Stimulated activated CD4-positive, alpha-beta T cell treated with anti-CD3 and anti-CD28 coated beads, TNF-alpha, amount 100 ng/mL, for 1 hour (primary cell): ENCODE data around the gene PTRH2.

Experiments
- DNase-seq, 3 donors: peaks; one replicate each; pipeline ENCODE4 v3.0.0-alpha.2; 2020; ENCODE audit warnings: low read depth in 3 of 3, low spot score in 1 of 3

The PTRH2 gene

DNA sequence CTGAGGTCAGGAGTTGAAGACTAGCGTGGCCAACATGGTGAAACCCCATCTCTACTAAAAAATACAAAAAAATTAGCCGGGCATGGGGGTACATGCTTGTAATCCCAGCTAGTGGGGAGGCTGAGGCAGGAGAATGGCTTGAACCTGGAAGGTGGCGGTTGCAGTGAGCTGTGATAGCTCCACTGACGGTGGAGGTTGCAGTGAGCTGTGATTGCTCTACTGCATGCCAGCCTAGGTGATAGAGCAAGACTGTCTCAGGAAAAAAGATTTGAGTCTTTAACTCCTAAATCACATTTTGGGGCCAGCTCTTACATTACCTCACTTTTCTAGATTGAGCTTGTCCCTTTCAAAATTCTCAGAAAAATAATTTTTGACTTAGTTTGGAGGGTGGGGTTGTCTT lies 15.4 kb upstream of the PTRH2 start:
- DNase-seq = no peak

- DNase-seq = no peak
Measured at GRCh38 chr17:59719526-59719925, 12.3 kb upstream of the PTRH2 start.

GRCh38 chr17:59716427-59716826 lies 9.2 kb upstream of the PTRH2 start:
- no peak for DNase-seq

DNA sequence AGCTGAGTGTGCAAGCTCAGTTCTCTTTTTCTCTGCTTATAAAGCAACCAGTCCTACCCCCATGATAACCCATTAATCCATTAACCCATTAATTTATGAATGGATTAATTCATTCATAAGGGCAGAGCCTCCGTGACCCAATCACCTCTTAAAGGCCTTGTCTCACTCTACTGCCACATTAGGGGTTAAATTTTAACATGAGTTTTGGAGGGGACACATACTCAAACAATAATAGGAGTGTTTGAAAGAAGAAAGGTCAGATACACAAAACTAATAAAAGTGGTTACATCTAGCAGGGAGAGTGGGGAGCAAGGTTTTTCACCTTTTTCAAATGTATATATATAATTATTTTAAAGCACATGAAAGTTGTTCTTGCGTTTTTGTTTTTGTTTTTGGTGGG lies 7.0 kb upstream of the PTRH2 start:
- no peak for DNase-seq

DNA sequence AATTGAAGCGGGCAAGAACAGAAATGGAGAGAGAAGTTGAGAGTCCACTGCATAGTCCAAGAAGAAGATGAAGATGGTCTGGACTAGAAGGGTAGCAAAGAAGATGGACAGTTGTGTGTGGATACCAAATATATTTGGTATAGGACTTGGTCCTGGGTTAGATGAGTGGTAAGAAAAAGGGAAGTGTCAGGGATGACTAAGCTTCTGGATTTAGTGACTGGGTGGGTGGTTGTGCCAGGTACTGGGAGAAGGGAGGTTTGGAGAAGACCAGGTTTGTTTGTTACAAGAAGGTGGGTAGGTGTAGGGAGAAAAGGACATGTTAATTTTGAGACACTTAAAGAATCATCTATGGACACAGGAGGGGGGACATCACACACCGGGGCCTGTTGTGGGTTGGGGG lies 5.6 kb upstream of the PTRH2 start:
- DNase-seq = no peak

DNA sequence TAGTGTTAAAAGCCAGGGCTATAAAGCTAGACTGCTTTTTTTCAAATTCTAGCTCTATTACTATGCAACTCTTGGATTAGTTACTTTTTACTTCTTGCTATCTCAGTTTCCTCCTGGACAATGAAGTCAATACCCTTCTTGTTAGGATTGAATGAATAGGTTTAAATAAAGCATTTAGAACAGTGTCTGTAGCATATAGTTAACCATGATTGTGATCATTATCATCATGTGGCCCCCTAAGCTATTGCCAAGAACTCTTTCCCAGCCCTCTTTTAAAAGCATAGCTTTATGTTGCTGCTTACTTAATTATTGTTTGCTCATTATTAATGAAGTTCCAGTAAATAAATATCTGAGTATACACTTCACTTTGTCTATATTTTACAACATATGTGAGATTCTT lies 4.7 kb upstream of the PTRH2 start:
- no peak for DNase-seq

- no peak for DNase-seq
Measured at GRCh38 chr17:59707971-59708430, 771 bp upstream of the PTRH2 start.

- no peak for DNase-seq
Measured at GRCh38 chr17:59702304-59702703, 4.9 kb downstream of the PTRH2 start.

- DNase-seq = no peak
Measured at GRCh38 chr17:59699786-59700185, 7.4 kb downstream of the PTRH2 start.

- no peak for DNase-seq
Measured at GRCh38 chr17:59699218-59699617, 8.0 kb downstream of the PTRH2 start.

DNA sequence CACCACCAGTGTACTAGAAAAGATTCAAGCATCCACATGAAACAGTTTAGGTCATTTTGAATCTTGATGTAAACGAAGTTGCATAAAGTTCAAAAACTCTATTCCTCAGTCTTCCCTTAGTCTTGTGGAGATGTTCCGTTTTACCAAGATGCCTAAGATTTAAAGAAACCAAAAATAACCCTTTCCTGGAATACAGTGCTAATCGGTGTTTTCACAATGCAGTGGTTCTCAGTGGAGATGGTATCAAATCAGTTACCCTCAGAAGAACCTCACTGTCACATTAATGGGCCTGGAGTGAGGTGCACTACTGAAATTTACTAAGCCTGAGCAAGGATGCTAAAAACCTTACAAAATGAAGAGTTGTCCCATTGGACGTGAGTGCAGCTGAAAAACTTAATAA lies 9.1 kb downstream of the PTRH2 start:
- DNase-seq = no peak

- no peak for DNase-seq
Measured at GRCh38 chr17:59696682-59697277, 10.4 kb downstream of the PTRH2 start.

DNA sequence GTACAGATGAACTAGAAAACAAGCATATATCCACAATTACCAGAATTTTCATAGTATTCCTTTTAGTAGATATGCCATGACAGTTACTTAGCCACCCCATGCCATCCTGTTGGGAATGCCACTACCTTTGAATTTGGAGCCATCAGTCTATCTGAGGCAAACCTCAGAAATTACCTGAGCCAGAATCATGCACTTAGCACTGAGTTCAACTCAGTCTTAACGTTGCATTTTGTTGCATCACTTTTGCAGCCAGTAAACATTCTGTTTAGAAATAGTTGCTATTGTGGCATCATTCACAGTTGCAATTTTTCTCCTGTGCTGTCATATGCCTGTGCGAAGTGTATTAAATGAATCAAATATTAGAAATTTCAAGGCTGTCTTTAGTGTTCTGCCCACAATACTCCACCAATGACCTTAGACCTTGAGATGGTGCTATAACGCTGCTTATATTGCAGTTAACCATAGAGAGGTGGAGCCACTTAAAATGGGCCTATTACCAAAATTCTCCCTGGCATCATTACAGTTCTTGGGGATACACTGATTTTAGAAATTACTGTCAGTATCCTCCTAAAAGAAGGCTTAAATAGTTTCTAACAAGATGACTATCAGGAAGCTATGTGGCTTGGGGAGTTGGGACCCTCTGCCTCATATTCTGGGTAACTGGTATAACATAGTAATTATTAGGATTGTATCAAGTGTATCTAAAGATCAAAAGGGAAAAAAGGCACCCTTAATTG lies 11.1 kb downstream of the PTRH2 start:
- DNase-seq = no peak

GRCh38 chr17:59694344-59694743 lies 12.9 kb downstream of the PTRH2 start:
- DNase-seq = no peak

DNA sequence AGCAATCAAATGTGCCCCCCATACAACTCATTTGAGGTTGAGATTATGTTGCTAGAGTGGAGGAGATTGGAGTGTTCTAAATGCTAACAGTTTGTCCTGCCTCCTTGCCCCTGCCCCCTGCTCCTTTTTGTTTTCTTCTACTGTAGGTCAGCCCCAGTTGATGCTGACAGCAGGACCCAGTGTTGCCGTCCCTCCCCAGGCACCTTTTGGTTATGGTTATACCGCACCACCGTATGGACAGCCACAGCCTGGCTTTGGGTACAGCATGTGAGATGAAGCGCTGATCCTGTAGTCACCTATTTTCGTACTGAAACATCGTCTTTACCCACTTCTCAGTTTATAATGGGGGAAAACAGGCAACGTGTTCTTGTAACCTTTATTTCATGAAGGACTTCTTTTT lies 13.6 kb downstream of the PTRH2 start:
- DNase-seq = no peak

- no peak for DNase-seq
Measured at GRCh38 chr17:59688496-59688895, 18.7 kb downstream of the PTRH2 start.

DNA sequence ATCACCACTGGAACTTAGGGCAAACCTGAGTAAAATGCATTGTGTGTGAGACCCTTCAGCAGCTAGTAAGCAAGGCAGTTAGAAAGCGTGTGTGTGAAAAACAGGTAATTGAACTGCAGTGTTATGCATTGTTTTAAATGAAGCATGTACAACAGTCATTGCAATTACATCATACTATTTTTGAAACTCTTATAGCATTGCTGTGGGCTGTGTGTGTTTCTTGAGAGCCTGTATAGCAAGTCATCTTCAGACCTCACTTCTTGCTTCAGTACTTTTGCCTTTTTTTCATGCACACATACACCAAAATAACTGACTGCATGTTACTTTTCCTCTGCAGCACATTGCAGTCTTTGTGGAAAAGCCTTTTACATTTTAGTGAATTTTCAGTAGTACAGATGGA lies 19.2 kb downstream of the PTRH2 start:
- no peak for DNase-seq

DNA sequence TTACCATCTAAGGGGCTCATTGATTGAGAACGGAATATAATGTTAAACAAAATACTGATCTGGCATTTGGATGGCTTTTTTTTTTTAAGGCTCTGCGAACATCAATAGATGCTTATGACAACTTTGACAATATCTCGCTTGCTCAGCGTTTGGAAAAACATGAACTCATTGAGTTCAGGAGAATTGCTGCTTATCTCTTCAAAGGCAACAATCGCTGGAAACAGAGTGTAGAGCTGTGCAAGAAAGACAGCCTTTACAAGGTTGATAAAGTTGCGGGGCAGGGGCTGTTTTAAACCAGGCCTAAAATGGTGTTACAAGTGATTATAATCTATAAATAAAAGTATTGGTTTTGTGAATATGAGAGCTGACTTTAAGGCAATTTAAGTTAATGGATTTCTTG lies 22.3 kb downstream of the PTRH2 start:
- no peak for DNase-seq

DNA sequence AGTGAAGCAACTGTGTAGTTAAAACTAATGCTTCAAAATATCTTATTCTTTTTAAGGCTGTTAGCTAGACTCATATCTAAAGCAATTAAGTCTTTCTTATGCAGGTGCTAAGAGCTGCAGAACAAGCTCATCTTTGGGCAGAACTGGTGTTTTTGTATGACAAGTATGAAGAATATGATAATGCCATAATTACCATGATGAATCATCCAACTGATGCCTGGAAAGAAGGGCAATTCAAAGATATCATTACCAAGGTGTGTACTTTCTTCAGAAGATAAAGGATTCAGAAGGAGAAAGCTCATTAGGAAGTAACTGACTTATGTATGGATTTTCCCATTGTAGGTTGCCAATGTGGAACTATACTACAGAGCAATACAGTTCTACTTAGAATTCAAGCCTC lies 23.9 kb downstream of the PTRH2 start:
- no peak for DNase-seq

- DNase-seq = no peak
Measured at GRCh38 chr17:59680314-59680713, 26.9 kb downstream of the PTRH2 start.

DNA sequence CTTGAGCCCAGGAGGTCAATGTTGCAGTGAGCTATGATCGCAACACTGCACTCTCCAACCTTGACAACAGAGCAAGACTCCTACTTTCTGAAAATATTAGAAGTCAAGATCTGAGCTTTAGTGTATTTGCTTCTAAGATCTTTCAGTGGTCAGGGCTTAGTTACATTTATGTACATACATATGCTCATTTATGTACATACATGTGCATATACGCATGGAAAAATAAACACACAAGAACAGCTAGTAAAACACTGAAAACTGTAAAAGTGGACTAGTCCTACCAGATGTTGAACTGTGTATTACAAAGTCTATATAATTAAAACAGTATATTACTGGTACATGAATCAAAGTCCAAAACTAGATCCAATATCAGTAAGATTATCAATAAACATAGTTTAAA lies 28.3 kb downstream of the PTRH2 start:
- DNase-seq = no peak

DNA sequence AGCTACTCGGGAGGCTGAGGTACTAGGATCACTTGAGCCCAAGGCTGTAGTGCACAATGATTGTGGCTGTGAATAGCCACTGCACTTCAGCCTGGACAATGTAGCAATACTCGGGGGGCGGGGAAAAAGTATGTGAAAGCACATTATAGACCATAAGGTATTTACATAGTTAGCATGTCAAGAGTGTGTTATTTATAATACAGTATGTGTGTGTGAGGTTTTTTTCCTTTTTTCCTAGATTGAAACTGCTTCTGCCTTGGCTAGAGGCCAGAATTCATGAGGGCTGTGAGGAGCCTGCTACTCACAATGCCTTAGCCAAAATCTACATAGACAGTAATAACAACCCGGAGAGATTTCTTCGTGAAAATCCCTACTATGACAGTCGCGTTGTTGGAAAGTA lies 30.5 kb downstream of the PTRH2 start:
- DNase-seq = no peak

- DNase-seq = no peak
Measured at GRCh38 chr17:59675231-59675630, 32.0 kb downstream of the PTRH2 start.
